ENCODE measurements around the gene LIN28A. TPM values are rescaled to one million over a fixed set of nuclear protein-coding genes. Genes with fewer than 3 reads are reported as not detected.

Gene LIN28A
- total and polyA plus RNA-seq, 10 of the 15 experiments (the other 5 are each of a cell fraction or from before 2014, with no cell fraction given), result 0.13 to 0.59 (median 0.30) TPM; not detected in 7

- TF ChIP-seq, protein P1, sequence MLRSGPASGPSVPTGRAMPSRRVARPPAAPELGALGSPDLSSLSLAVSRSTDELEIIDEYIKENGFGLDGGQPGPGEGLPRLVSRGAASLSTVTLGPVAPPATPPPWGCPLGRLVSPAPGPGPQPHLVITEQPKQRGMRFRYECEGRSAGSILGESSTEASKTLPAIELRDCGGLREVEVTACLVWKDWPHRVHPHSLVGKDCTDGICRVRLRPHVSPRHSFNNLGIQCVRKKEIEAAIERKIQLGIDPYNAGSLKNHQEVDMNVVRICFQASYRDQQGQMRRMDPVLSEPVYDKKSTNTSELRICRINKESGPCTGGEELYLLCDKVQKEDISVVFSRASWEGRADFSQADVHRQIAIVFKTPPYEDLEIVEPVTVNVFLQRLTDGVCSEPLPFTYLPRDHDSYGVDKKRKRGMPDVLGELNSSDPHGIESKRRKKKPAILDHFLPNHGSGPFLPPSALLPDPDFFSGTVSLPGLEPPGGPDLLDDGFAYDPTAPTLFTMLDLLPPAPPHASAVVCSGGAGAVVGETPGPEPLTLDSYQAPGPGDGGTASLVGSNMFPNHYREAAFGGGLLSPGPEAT (IDR thresholded peaks at IDR 0.05; ENCODE audit: low read depth), result peak; percentile 69
- TF ChIP-seq ZNF622 (IDR thresholded peaks at IDR 0.05) (no peak), EP300 (IDR thresholded peaks at IDR 0.05; ENCODE audit: borderline replicate concordance in 1 of 2, control insufficient read depth in 1 of 2, low read depth in 2 of 2, low read length in 2 of 2) (peak in 1 of 2 experiments; percentile 63; a peak in 2 of 4 replicates), TCF12 (IDR thresholded peaks at IDR 0.05; ENCODE audit: low read depth, low read length) (peak; percentile 85), BACH1 (IDR thresholded peaks at IDR 0.05; ENCODE audit: borderline replicate concordance) (peak; percentile 38; the same call in 1 of the 2 replicates), MXI1 (IDR thresholded peaks at IDR 0.05; ENCODE audit: low read depth, low read length) (no peak), BMI1 (IDR thresholded peaks at IDR 0.05; ENCODE audit: borderline replicate concordance) (no peak), ATF7 (IDR thresholded peaks at IDR 0.05; ENCODE audit: low read depth) (peak; percentile 68), GATAD2B (conservative IDR thresholded peaks at IDR 0.05; ENCODE audit: low read depth) (peak; percentile 72; the same call in 1 of the 2 replicates), CBX5 (IDR thresholded peaks at IDR 0.05; ENCODE audit: low read depth) (no peak), PAX5 (IDR thresholded peaks at IDR 0.05; ENCODE audit: borderline replicate concordance, low read depth, low read length) (peak; percentile 45; the same call in 1 of the 2 replicates), IKZF2 (IDR thresholded peaks at IDR 0.05) (peak; percentile 83; a peak in 3 of 4 replicates), ZBED1 (IDR thresholded peaks at IDR 0.05; ENCODE audit: borderline replicate concordance) (no peak), POLR2AphosphoS5 (IDR thresholded peaks at IDR 0.05; ENCODE audit: low read length) (no peak), POLR2A (IDR thresholded peaks at IDR 0.05; ENCODE audit: low read depth, low read length) (no peak), HDGF (IDR thresholded peaks at IDR 0.05) (peak; percentile 57; the same call in 1 of the 2 replicates), EED (IDR thresholded peaks at IDR 0.05; ENCODE audit: low read depth) (no peak), ZNF592 (IDR thresholded peaks at IDR 0.05) (no peak), RUNX3 (IDR thresholded peaks at IDR 0.05; ENCODE audit: low read length) (peak; percentile 72), ZNF687 (IDR thresholded peaks at IDR 0.05) (no peak)
These were observed 32.3 kb upstream of the LIN28A start (continued) for GRCh38 chr1:26378088-26378878.
